ENCODE data around the gene TOMM6.

The TOMM6 gene

DNA sequence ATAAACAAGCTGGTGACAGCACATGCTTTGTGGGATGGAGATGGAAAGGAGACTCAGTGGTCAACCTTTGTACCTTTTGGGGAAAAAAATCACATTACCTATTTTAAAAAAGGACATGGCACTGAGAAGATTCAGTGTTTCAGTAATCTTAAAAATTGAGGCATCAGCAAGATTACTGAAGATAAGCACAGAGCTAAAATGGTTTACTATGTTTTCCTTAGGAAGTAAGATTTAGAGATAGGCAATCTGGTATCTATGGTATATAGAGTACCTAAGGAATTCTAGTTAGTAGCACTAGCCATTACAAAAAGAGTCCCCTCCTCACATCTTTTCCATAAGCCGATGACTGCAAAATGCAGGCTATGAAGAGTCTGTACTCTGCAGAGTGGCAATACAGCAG, 35.7 kb downstream of the TOMM6 start:
- DNase-seq (ENCODE audit: low read depth) = no peak

DNA sequence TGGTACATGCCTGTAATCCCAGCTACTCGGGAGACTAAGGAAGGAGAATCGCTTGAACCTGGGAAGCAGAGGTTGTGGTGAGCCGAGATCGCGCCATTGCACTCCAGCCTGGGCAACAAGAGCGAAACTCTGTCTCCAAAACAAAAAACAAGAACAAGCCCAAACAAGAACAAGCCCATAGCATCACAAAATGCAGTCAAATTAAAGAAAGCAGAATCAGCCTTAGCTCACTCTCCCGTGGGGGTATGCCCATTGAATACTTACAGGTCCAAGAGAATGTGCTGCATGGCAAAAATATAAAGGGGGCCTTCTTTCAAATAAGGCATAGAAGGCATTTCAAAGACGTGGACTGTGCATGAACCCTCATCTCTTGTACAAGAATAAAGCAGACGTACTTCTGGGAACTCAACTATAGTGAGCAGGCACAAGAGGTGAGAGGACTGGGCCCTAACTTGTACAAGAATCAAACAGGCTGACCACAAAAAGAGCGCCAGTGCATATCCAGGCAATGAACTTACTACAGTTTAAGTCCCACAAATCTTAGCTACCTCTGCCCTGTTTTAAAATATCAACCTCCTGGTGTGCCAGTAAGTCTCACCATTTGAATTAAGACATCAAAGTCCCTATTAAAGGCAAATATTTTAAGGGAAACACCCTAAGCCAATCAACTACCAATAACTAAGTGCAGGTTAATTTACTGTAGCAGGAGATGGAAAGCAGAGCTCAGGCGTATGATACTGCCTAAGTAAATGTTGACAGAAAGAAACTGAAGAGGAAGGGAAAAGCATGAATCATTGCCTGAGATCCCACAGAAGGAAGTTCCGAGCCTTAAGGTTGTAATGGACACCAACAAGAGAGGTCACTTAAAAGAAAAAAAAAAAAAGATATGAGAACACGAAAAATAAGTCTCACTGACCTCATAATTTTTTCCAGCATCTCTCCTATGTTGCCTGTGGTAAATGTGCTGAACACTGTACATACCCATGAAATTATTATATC, 37.4 kb downstream of the TOMM6 start:
- no peak for DNase-seq (ENCODE audit: low read depth)

DNA sequence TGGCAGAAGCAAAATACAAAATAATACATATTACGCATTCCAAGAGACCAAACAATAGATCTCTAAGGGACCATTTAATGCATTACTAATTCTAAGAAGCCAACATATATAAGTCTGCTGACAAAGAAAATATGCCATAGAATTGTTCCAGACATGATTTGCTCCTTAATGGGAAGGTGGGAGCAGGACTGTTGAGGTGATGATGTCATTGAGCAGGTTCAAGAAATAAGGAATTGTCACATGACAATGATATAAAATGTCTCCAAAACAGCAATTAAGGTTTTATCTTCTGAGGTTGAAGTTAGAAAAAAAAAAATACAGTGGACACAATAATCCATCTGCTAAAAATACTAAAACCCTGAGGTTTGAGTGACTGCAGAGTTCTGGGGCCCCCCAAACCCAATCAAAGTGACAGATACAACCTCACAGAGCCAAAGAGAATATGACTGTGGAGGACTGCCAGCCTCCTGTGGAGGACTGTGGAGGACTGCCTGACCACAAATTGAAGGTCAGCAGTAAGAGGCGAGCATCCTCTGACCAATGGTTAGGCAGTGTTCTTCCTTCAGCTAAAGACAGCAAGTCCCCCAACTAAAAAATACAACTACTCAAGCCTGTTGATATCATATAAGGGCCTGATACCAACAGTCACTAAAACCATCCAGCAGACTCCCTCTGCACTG, 39.0 kb downstream of the TOMM6 start:
- no peak for DNase-seq (ENCODE audit: low read depth)

DNA sequence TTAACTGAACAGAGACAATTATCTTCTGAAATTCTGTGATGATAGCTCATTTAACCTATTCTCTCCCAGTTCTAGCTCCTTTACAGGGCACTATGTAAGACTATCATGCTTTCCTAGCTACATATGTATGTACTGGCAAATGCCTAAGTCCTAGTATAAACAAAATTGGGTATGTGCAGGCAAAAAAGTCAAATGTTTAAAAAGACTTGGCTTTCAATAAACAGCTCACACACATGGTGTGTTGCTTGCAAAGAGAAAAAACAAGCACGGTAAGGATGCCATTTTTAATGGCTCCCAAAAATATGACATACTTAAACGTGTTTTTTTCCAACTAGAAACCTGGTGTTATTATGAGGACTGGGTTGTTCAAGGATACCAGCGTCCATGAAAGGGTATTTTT, 44.8 kb downstream of the TOMM6 start:
- no peak for DNase-seq (ENCODE audit: low read depth)

DNA sequence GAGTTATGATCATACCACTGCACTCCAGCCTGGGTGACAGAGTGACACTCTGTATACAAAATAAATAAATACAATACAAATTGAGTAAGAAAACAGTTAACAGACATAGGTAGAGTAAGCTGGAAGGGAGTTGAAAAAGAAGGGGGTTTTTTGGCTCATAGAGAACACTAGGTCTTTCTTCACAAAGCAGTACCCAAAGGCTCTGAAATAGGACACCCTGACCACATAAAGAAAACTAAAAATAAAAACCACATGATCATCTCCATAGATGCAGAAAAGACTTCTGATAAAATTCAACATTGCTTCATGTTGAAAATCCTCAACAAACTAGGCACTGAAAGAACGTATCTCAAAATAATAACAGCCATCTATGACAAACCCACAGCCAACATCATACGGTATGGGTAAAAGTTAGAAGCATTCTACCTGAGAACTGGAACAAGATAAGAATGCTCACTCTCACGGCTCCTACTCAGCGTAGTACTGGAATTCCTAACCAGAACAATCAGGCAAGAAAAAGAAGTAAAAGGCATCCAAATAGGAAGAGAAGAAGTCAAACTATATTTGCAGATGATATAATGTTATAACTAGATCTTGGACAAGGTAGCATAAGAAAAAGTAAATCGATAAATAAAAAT, 48.6 kb downstream of the TOMM6 start:
- no peak for DNase-seq (ENCODE audit: low read depth)

DNA sequence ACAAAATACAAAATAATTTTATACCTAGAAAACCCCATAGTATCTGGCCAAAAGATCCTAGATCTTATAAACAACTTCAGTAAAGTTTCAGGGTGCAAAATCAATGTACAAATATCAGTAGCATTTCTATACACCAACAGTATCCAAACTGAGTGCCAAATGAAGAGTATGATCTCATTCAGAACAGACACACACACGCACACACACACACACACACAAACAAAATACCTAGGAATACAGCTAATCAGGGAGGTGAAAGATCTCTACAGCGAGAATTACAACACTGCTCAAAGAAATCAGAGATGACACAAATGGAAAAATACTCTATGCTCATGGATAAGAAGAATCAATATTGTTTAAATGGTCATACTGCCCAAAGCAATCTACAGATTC, 49.2 kb downstream of the TOMM6 start:
- DNase-seq (ENCODE audit: low read depth) = no peak

All from activated T-cell treated with anti-CD3 and anti-CD28 coated beads for 24 hours (primary cell).